ENCODE results near the gene NHERF2.

The NHERF2 gene

DNA sequence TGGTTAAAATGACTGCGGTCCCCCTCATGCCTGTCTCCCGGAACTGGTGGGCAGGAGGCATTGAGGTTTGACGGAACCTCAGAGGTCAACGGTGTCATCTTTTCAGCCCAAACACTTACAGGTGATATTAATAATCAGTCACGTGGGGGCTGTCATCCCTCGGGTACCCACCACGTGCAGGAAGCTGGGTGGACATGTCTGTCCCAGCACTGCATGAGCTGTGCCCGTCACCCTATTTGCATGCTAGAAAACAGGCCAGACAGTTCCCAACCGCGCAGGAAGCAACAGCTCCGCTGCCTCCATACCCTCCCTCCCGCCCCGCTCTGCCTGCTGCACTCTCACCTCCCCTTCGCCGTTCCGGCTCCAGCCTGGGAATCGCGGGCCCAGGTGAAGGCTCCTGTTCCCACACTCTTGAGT, 35.6 kb upstream of the NHERF2 start:
- no peak for DNase-seq

DNA sequence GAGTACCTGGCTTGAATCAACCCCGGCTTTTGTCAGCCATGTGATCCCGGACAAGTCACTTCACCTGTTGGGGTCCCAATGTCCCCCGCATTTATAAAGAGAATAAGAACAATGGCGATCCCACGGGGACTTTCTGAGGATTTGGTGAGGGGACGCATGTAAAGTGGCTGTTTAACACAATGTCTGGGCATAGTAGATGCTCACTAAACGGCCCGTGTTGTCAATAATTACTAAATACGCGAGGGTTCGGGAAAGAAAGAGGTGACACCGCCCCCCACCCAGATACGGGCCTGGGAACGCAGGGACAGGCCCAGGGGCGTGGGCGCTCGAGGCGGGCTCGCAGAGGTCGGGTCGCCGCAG, 35.1 kb upstream of the NHERF2 start:
- DNase-seq: no peak

DNA sequence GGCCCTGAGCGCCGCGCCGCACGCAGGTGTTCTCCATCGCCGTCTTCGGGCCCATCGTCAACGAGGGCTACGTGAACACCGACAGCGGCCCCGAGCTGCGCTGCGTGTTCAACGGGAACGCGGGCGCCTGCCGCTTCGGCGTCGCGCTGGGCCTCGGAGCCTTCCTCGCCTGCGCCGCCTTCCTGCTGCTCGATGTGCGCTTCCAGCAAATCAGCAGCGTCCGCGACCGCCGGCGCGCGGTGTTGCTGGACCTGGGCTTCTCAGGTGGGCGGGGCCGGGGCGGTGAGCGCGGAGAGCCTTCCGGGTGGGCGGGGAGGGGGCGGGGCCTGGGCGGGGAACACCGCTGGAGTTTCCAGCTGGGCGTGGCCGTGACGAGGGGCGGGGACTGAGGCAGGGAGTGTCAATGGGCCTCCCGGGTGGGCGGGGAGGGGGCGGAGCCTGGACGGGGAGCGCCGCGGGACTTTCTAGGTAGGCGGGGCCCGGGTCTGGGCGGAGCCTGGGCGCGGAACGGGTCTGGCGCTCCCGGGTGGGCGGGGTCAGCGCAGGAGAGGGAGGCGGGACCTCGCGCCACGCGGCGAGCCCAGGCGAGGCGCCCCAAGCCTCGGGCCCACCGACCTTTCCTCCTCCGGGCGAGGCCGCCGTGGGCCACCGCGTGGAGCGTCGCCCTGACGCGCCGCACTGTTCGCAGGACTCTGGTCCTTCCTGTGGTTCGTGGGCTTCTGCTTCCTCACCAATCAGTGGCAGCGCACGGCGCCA, 34.6 kb upstream of the NHERF2 start:
- DNase-seq: peak; percentile 97 to 99 (median 98)

DNA sequence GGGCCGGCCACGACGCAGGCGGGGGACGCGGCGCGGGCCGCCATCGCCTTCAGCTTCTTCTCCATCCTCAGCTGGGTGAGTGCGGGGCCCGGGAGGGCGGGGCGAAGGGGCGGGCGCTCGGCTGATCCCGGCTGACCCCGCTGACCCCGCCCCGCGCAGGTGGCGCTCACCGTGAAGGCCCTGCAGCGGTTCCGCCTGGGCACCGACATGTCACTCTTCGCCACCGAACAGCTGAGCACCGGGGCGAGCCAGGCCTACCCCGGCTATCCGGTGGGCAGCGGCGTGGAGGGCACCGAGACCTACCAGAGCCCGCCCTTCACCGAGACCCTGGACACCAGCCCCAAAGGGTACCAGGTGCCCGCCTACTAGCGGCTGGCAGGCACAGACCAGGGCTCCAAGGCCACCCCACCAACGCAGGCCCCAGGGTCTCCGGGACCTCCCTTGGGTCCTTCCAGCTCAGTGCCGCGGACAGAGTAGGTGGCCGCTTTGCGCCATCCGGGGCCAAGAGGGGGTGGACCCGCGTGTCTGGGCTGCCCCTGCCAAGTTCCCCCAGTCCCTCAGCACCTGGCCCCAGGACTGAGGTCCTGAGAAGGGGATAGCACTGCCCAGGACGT, 33.9 kb upstream of the NHERF2 start:
- no peak for DNase-seq

DNA sequence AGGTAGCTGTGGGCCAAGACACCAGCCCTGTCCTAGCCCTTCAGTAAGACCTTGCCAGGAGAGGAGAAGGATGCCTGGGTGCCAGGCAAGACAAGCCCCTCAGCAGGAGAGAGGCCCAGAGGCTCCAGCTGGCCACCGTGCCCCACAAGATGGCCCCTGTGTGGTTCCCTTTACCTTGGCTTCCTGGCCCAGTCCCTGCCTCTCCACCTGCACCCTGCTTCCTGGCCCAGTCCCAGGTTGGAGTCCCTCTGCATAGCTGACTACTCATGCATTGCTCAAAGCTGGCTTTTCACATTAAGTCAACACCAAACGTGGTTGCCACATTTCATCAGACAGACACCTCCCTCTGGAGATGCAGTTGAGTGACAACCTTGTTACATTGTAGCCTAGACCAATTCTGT, 33.0 kb upstream of the NHERF2 start:
- DNase-seq: no peak

DNA sequence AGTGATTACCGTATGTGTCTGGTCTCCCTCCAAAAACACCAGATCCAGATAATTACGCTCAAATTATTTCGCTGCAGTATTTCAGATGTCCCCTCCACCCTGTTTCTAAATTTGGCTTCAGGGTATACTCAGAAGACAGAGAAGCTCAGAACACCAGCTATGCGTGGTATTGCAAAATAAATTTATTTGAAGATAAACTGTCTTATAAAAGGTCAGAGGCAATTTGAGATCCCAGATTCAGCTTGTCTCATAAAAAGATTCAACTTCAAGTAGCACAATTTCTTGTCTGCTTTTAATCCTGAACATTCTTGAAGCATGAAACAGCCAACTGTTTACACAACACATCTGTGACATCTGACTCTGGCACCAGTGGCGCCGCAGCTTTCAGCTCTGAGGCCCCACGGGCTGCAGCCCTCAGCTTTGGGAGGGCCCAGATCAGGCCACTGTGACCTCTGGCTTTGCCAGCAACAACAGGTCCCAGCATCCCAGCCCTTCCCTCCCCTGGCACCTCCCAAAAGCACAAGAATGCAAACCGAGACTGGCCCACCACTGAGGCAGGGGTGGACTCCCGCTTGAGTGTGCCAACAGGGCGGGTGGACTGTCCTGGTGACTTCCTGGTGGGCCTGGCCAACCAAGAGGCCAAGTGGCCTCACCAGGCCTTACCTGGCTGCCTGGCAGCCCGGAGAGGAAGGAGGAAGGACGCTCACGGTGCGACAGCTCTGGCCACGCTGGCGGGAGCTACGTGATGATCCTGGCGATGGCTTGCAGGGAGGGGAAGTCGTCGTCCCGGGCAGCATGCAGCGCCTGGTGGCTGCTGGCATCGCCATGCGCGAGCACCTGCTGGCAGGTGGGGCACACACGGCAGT, 29.0 kb upstream of the NHERF2 start:
- no peak for DNase-seq

DNA sequence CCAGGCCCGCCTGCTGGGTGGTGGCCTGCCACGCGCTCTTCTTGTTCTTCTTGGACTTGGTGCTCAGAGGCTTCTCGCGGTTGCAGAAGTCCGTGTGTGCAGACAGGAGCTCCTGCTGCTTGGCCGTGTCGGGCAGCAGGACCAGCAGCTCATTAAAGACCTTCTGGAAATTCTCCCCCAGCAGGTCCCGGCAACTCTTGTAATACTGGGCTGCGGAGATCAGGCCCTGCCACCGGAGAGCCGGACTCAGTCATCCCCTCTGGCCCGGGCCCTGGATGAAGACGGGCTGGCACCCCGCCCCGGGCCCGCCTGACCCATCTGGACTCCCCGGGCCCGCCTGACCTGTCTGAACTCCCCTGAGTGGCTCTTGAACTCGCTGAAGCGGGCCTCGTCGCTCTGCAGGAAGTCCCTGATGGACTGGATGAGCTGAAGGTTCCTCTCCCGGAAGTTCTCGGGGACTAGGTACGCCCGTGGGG, 28.3 kb upstream of the NHERF2 start:
- DNase-seq: no peak

DNA sequence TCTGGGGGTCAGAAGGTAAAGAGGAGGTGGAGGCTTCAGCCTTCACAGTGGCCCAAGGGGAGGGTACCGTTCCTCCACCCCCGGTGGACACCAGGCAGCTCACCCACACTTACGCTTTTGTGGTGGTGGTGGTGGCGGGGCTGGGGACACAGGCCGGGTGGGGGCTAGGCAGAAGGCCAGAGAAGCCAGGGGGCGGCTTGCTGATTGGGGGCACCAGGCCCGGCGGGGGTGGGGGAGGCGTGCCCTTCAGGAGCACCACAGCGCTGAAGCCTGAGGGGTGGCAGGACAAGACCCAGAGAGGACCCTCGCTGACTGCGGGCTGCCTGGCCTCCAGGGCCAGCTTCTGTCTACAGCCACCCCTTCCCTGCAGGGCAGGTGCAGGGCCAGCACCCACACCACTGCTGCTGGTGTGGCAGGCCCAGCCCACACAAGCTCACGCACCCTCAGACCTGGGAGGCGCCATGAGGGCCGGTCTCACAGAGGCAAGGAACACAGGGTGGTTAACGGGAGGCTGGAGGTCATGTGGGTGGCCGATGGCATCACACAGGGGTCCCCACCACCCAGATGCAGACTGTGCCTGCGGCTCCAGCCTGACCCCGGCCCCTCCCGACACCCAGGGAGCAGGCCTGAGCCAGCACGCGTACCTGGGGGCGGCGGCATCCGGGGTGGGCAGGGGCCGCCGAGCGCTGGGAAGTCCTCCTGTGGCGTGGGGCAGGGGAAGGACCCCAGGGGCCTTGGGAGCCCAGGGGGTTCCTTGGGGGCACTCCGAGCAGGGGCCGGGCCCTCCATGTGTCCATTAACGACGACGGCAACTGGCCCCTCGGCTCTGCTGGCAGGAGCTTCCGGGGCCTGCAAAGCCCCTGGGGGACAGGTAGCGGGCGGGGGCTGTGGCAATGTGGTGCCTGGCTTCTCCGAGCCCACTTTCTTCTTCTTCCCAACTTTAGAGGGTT, 27.6 kb upstream of the NHERF2 start:
- DNase-seq: no peak

DNA sequence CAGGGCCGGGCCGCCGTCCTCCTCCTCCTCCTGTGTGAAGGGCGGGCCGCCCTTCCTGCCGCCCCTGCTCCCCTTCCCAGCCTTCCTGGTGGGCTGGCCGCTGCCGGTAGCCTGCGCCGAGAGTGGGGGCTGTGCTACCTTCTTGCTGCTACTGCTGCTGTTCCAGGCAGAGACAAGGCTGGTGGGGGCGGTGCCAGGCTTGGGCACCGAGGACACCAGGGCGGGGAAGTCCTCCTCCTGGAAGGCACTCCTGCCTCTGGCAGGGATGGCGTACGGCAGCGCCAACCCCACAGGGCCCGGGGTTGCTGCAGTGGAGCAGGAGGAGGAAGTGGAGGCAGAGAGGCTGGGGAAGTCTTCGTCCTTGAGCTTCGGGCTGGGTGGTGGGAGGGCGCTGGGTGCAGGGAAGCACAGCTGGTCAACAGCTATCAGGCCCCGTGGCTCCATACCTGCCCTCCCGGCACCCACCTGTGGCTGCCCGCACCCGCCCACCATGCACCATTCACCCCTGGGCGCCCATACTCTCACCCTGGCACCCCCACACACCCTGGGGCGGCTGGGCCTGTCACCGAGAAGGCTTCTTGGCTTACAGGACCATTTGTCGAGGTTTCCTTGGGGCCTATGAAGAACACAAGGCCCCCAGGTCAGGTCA, 26.7 kb upstream of the NHERF2 start:
- DNase-seq: no peak

DNA sequence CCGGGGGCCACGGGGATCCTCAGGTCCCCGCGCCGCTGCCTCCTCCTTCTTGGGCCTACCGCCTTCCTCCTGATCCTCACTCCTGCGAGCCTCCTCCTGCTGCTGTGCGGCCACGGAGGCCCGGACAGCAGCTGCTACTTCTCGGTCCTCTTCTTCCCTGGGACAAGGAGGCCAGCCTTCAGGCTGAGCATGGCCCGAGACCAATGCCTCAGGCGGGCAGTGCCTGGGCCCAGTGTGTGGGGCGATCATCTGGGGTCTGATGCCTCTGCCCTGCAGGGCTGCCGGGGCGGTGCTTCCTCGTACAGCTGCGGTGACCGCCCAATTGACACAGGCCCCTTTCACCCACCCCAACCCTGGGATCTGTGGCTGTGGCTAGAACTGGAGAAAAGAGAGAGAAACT, 25.7 kb upstream of the NHERF2 start:
- no peak for DNase-seq

DNA sequence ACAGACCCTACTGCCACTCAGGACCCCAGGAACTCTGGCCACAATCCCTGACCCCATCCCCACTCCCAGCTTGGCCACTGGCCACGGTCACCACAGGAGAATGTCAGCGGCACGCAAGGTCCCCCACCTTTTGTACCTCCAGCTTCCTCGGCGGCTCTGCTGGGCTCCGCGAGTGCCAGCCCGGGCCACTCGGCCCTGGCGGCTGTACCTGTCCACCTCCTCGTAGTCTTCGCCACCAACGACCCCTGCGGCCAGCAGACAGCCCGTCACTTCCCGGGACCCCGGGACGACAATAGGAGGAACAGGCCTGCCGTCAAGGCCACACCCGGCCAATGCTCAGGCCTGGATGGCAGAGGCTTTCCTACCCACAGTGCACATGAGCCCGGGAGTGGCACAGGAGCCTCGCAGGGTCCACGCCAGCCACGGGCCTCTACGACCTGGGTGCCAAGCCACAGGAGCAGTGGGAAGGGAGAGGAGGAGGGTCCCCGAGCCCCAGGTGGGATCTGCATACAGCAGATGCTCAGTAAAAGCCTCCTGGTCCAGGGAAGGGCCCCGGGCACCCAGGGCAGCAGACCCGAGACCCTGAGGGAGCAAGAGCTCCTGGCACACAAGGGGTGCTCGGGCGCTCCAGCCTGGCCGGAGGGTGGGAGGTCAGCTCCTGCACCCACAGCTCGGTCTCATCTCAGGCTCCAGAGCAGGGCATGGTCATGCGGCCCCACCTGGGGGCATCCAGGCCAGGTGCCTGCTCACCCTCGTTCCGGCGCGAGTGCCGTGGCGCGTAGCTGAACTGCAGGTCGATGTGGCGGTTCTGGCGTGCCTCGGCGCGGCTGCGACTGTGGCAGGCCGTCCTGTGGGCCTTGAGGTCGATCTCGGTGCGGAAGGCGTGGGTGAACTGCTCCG, 25.0 kb upstream of the NHERF2 start:
- DNase-seq: no peak

DNA sequence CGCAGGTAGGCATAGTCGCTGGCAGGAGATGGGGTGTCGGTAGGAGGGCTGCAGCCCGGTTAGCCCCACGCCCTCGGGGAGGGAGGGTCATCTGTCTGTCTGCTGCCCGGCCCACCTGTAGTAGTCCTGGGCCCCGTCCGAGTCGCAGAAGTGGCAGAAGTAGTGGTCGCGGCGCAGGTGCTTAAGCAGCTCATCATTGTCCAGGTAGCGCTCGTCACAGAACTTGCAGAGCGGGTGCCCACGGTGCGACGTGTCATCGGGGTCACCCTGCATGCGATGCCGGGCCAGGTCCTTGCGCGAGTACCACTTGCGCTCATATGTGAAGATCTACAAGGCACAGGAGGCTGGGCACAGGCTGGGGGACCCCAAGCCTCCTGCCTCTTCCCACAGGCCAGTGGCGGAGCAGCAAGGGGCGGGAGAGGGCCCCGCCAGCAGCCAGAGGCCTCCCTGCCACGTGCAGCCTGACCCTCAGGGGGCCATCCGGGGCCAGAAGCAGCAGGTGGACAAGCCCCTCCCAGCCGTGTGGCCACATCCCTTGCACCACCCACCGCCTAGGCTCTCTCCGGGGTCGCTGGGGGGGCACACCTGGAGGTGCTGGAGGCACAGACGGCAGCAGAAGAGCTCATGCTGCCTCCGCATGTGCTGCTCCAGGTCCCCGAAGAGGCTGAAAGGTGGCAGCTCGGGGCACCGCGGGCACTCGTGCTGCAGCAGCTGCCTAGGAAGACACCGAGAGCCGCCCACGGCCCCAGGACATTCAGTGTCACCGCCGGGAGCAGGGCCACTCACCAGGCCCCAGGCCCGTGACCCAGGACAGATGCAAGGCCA, 24.1 kb upstream of the NHERF2 start:
- DNase-seq: no peak

DNA sequence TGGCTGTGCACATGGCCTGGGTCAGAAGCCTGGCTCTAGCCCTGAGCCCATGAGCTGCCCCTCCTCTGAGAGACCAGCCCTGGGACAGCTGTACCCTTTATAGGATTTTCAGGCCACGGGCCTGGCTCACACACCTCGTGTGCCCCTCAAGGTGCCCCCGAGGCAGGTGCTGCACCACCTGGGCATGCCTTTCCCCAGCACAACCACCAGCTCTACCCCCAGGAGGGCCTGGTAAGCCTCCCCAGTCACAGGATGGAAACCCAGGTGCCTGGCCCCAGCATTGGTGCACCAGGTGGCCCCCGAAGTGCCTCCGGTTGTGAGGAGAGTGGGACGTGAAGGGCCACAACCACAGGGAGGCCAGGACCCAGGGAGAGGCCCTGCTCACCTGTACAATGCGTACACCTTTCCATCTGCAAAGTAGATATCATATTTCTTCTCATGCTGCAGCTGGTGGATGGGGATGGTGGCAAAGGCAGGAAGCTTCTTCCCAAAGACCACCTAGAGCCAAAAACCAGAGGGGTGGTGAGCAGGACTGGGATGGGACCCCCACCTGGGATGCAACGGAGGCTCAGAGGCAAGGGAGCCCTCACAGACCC, 23.4 kb upstream of the NHERF2 start:
- no peak for DNase-seq

DNA sequence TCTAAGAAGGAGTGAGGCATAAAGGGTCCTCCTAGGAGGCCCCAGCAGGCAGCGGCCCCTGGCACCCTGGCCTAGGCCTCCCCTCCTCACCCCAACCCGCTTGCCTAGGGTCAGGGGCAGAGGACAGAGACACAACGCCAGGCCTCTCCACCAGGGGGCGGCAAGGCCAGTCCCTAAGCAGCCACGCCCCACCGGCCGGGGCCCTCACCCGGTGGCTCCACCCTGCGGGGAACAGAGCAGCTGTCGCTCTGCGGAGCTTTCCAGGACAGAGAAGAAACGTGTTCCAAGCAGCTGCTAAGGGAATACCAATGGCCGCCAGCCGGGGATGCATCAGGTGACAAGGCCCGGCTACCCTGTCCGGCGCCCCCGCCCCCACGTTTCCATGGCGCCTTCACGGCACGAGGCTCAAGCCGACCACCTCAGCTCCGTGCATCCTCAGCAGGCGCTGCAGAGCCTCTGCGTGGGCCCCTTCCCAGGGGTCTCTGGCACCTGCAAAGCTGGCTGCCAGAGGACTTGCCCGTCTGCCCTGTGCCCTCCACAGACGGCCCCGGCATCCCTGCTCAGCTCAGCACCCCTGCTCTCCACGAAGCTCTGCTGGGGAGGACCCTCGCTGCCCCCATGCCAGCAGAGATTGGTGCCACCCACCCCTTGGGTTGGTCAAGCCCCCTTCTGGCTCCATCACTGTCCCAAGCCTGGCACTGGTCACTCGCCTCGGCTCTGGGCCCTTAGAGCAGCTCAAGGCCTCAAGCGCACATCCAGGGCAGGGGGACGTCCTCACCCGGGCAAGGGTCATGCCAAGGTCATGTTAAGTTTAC, 22.7 kb upstream of the NHERF2 start:
- DNase-seq: peak; percentile 72 to 83 (median 78)

DNA sequence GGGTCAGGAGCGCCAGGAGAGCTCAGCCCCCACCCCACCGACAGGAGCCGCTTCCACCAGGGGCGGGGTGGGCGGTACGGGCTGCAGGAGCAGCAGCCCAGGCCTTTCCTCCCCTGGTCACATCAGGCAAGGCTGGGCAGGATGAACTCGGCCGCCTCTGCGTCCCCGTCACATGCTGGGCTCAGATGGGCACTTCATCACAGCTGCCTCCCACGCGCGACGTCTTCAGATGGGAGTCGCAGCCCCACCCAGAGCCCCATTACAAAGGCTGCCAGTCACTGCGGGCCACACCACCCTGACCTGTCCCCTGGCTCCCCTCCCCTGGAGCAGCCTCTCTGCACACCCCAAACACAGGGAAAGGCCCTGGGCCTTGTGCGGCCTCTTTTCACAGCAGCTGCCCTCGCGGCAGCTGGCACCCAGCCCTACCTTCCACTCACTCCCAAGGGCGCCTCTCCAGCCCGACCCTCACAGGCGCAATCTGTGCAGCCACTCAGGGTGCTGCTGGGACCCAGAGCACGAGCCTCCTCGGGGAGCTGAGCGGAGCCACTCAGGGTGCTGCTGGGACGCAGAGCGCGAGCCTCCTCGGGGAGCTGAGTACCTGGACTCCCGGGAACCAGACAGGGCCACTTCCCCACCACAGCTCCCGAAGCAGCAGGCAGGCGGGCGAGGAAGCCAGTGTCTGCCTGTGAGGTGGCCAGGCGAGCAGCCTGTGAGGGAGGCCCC, 21.7 kb upstream of the NHERF2 start:
- no peak for DNase-seq

DNA sequence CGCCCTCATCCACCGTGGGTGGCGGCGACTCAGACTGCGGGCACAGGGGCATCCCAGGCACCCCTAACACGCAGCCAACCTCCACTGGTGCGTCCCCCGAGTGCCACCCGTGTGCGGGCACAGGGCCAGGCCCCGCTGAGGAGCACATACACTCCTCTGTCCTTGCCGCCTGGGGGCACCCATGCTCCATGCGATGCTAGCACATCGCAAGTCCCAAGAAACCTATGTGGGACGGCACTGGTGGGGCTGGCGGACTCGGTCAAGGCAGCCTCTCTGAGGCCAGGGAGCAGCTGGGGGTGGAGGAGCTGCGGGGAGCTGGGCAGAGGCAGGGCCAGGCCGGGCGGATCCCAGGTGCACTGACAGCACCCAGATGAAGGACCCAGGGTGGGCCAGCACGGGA, 21.1 kb upstream of the NHERF2 start:
- no peak for DNase-seq

DNA sequence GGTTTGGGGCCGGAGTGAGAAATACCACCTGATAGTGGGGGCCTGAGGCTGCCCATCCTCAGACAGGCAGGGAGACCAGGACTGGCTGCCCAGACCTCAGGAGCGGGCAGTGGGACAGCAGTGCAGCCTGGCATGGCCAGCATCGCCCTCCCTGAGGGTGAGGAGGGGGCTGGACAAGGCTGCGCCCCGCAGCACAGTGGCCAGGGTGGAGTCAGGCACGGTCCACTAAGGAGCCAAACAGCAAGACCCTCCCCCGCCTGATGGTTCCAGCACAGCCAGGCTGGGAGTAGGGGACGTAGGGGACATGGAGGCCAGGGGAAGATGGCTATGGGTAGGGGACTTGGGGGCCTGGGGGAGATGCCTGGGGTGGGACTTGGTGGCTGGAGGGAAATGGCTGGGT, 20.4 kb upstream of the NHERF2 start:
- no peak for DNase-seq
